HEK293 (cell line): ENCODE measurements around the gene ELAVL3.
A peak's percentile ranks its signal among the peaks of the same experiment; 100 is the strongest.

Experiments used
- CTCF ChIA-PET: fragments of 350-600 bp; formaldehyde crosslinking; extraction: SDS; loops from one replicate; lab custom pipeline; 2021; ENCODE audit warnings: antibody characterized with exemption; lab: Yijun Ruan, JAX
- POLR2A ChIA-PET: fragments of 300-600 bp; formaldehyde crosslinking; extraction: SDS; loops from one replicate; lab custom pipeline; 2020; ENCODE audit warnings: antibody characterized with exemption, inconsistent platforms; lab: Yijun Ruan, JAX
- H3K27ac ChIP-seq: fragments of 200-500 bp; sonication (Bioruptor generic); 2 replicates; pipeline ENCODE4 v1.5.1; 2014; ENCODE audit warnings: low read depth, low read length, control low read depth, inconsistent platforms; ENCODE audit errors: extremely low read depth
- H3K36me3 ChIP-seq, 2 experiments: fragments of 200-500 bp in 1 of 2; sonication (Bioruptor generic) in 1 of 2; 1 replicate in 1 of 2; 2 replicates in 1 of 2; pipeline ENCODE4 v1.5.1; 2014 to 2017; ENCODE audit warnings: inconsistent platforms in 2 of 2, low read length in 2 of 2; ENCODE audit not compliant: control insufficient read depth in 2 of 2, insufficient read depth in 1 of 2
- H3K4me1 ChIP-seq: fragments of 200-500 bp; sonication (Bioruptor generic); 2 replicates; pipeline ENCODE4 v1.5.1; 2014; ENCODE audit warnings: mild to moderate bottlenecking, low read length, inconsistent platforms; ENCODE audit not compliant: control insufficient read depth, insufficient read depth
- H3K4me3 ChIP-seq: 2 replicates; pipeline ENCODE4 v1.5.1; 2011; ENCODE audit warnings: low read depth, mild to moderate bottlenecking, control low read depth, low read length, moderate library complexity
- H3K9me3 ChIP-seq: fragments of 200-500 bp; sonication (Bioruptor generic); 2 replicates; pipeline ENCODE4 v1.5.1; 2014; ENCODE audit warnings: low read depth, low read length, inconsistent platforms; ENCODE audit not compliant: control insufficient read depth, insufficient read depth
- CTCF ChIP-seq: fragments of 450-650 bp; formaldehyde crosslinking; IDR thresholded peaks from 2 replicates; pipeline ENCODE4 v1.5.1; 2016; ENCODE audit warnings: missing biosample characterization, missing genetic modification characterization
- GLI4 ChIP-seq: fragments of 450-650 bp; formaldehyde crosslinking; IDR thresholded peaks from 2 replicates; pipeline ENCODE4 v1.5.1; 2016; ENCODE audit warnings: missing biosample characterization, missing genetic modification characterization
- KLF7 ChIP-seq: fragments of 450-650 bp; formaldehyde crosslinking; IDR thresholded peaks from 2 replicates; pipeline ENCODE4 v1.5.1; 2016; ENCODE audit warnings: missing biosample characterization, missing genetic modification characterization, borderline replicate concordance
- KLF8 ChIP-seq: fragments of 450-650 bp; formaldehyde crosslinking; IDR thresholded peaks from 2 replicates; pipeline ENCODE4 v1.5.1; 2016; ENCODE audit warnings: missing biosample characterization, missing genetic modification characterization
- PATZ1 ChIP-seq: fragments of 450-650 bp; formaldehyde crosslinking; IDR thresholded peaks from 2 replicates; pipeline ENCODE4 v1.5.1; 2016; ENCODE audit warnings: missing biosample characterization, missing genetic modification characterization
- PRDM1 ChIP-seq: fragments of 450-650 bp; formaldehyde crosslinking; IDR thresholded peaks from 2 replicates; pipeline ENCODE4; 2016; ENCODE audit warnings: missing biosample characterization, missing genetic modification characterization
- PRDM6 ChIP-seq: fragments of 450-650 bp; formaldehyde crosslinking; IDR thresholded peaks from 2 replicates; pipeline ENCODE4 v1.5.1; 2017; ENCODE audit warnings: missing biosample characterization, missing genetic modification characterization
- RBAK ChIP-seq: fragments of 450-650 bp; formaldehyde crosslinking; IDR thresholded peaks from 2 replicates; pipeline ENCODE4 v1.5.1; 2016; ENCODE audit warnings: missing biosample characterization, missing genetic modification characterization
- SP2 ChIP-seq: fragments of 450-650 bp; formaldehyde crosslinking; IDR thresholded peaks from 2 replicates; pipeline ENCODE4 v1.5.1; 2016; ENCODE audit warnings: missing biosample characterization, missing genetic modification characterization
- YY1 ChIP-seq: fragments of 450-650 bp; formaldehyde crosslinking; IDR thresholded peaks from 2 replicates; pipeline ENCODE4 v1.5.1; 2018; ENCODE audit warnings: missing biosample characterization, missing genetic modification characterization
- ZBTB17 ChIP-seq: fragments of 450-650 bp; formaldehyde crosslinking; IDR thresholded peaks from 2 replicates; pipeline ENCODE4 v1.5.1; 2016; ENCODE audit warnings: missing biosample characterization, missing genetic modification characterization
- ZBTB48 ChIP-seq: fragments of 450-650 bp; formaldehyde crosslinking; IDR thresholded peaks from 2 replicates; pipeline ENCODE4 v1.5.1; 2016; ENCODE audit warnings: missing biosample characterization, missing genetic modification characterization
- ZFP37 ChIP-seq: fragments of 450-650 bp; formaldehyde crosslinking; IDR thresholded peaks from 2 replicates; pipeline ENCODE4 v1.5.1; 2016; ENCODE audit warnings: missing biosample characterization, missing genetic modification characterization
- ZNF121 ChIP-seq: fragments of 450-650 bp; formaldehyde crosslinking; IDR thresholded peaks from 2 replicates; pipeline ENCODE4 v1.5.1; 2016; ENCODE audit warnings: missing biosample characterization, missing genetic modification characterization
- ZNF223 ChIP-seq: fragments of 450-650 bp; formaldehyde crosslinking; IDR thresholded peaks from 2 replicates; pipeline ENCODE4 v1.5.1; 2016; ENCODE audit warnings: missing biosample characterization, missing genetic modification characterization
- ZNF239 ChIP-seq: fragments of 450-650 bp; formaldehyde crosslinking; IDR thresholded peaks from 2 replicates; pipeline ENCODE4 v1.5.1; 2016; ENCODE audit warnings: missing biosample characterization, missing genetic modification characterization
- ZNF248 ChIP-seq: fragments of 450-650 bp; formaldehyde crosslinking; IDR thresholded peaks from 2 replicates; pipeline ENCODE4 v1.5.1; 2017; ENCODE audit warnings: missing biosample characterization, missing genetic modification characterization
- ZNF266 ChIP-seq: fragments of 450-650 bp; formaldehyde crosslinking; IDR thresholded peaks from 2 replicates; pipeline ENCODE4 v1.5.1; 2016; ENCODE audit warnings: missing biosample characterization, missing genetic modification characterization, low read depth
- ZNF302 ChIP-seq: fragments of 450-650 bp; formaldehyde crosslinking; IDR thresholded peaks from 2 replicates; pipeline ENCODE4 v1.5.1; 2016; ENCODE audit warnings: missing biosample characterization, missing genetic modification characterization, low read depth
- ZNF354C ChIP-seq: fragments of 450-650 bp; formaldehyde crosslinking; IDR thresholded peaks from 2 replicates; pipeline ENCODE4 v1.5.1; 2016; ENCODE audit warnings: missing biosample characterization, missing genetic modification characterization, low read depth, borderline replicate concordance
- ZNF362 ChIP-seq: fragments of 450-650 bp; formaldehyde crosslinking; IDR thresholded peaks from 2 replicates; pipeline ENCODE4 v1.5.1; 2016; ENCODE audit warnings: missing biosample characterization, missing genetic modification characterization
- ZNF366 ChIP-seq: fragments of 450-650 bp; formaldehyde crosslinking; conservative IDR thresholded peaks from 2 replicates; pipeline ENCODE4 v1.5.1; 2016; ENCODE audit warnings: missing biosample characterization, missing genetic modification characterization
- ZNF394 ChIP-seq: fragments of 450-650 bp; formaldehyde crosslinking; IDR thresholded peaks from 2 replicates; pipeline ENCODE4 v1.5.1; 2016; ENCODE audit warnings: missing biosample characterization, missing genetic modification characterization, mild to moderate bottlenecking, moderate library complexity, borderline replicate concordance
- ZNF530 ChIP-seq: fragments of 450-650 bp; formaldehyde crosslinking; IDR thresholded peaks from 2 replicates; pipeline ENCODE4 v1.5.1; 2016; ENCODE audit warnings: low read depth, missing biosample characterization, missing genetic modification characterization
- ZNF548 ChIP-seq: fragments of 450-650 bp; formaldehyde crosslinking; IDR thresholded peaks from 2 replicates; pipeline ENCODE4 v1.5.1; 2016; ENCODE audit warnings: missing biosample characterization, missing genetic modification characterization
- ZNF600 ChIP-seq: fragments of 450-650 bp; formaldehyde crosslinking; IDR thresholded peaks from 2 replicates; pipeline ENCODE4 v1.5.1; 2016; ENCODE audit warnings: missing biosample characterization, missing genetic modification characterization
- ZNF629 ChIP-seq: fragments of 450-650 bp; formaldehyde crosslinking; IDR thresholded peaks from 2 replicates; pipeline ENCODE4 v1.5.1; 2017; ENCODE audit warnings: missing biosample characterization, missing genetic modification characterization
- ZNF658 ChIP-seq: fragments of 450-650 bp; formaldehyde crosslinking; IDR thresholded peaks from 2 replicates; pipeline ENCODE4; 2016; ENCODE audit warnings: missing biosample characterization, missing genetic modification characterization
- ZNF785 ChIP-seq: fragments of 450-650 bp; formaldehyde crosslinking; IDR thresholded peaks from 2 replicates; pipeline ENCODE4 v1.5.1; 2016; ENCODE audit warnings: missing biosample characterization, missing genetic modification characterization
- ZNF792 ChIP-seq: fragments of 450-650 bp; formaldehyde crosslinking; IDR thresholded peaks from 2 replicates; pipeline ENCODE4 v1.5.1; 2016; ENCODE audit warnings: missing biosample characterization, missing genetic modification characterization
- ZXDB ChIP-seq: fragments of 450-650 bp; formaldehyde crosslinking; IDR thresholded peaks from 2 replicates; pipeline ENCODE4 v1.5.1; 2016; ENCODE audit warnings: missing biosample characterization, missing genetic modification characterization

The ELAVL3 gene

DNA sequence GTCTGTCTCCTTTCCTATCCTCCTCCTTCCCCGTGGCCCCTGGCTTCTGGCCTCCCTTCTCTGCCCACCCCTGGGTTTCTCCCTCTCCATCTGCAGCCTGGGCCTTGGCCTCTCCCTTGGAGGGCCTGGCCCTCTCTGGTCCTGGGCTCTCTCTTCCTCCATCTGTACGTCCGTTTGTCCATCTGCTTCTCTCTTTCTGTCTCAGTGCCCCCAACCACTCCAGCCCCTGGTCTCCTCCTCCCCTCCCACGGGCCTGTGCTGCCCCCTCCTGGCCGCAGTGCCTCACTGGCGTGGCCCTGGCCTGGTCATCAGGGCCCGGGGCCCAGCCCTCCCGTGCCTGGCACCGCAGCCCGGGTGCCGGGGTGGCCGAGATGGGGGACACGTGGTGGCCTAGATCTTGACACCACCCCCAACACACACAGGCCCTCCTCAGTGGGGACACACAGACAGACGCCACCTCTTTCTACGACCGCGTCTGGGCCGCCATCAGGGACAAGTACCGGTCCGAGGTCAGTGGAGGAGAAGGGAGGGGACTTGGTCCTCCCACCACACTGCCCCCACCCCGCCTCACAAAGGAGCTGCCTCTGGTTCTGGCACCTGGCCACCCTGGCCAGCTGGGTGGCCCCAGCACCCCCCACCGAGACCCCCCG lies 34.1 kb downstream of the ELAVL3 start:
- Histone ChIP-seq H3K36me3 (peaks cover 25 to 80% of the 10 kb centered on the region in 2 experiments; a peak in 2 of 3 replicates), H3K4me1 (no peaks in the 10 kb centered on the region), H3K9me3 (no peaks in the 10 kb centered on the region), H3K4me3 (no peak overlapping the region), H3K27ac (no peak overlapping the region)
- CTCF ChIA-PET, result interaction anchor here (0.6 to 2.1 kb wide), 12 partner anchors 9 to 303 kb away, joined by 3 to 10 read pairs (median 5); partner anchors contain the start of gene EPOR
- POLR2A ChIA-PET, result interaction anchor here (1.1 to 2.0 kb wide), 4 partner anchors 63 to 153 kb away, joined by 5 to 8 read pairs (median 6); partner anchors contain the start of genes EPOR and SWSAP1
- TF ChIP-seq RBAK (tag by site-specific recombination), result no peak
- TF ChIP-seq YY1 (tag by site-specific recombination), result no peak
- peak; percentile 88 for TF ChIP-seq CTCF
- no peak for TF ChIP-seq ZBTB48 (tag by site-specific recombination)
- TF ChIP-seq GLI4 (tag by site-specific recombination), result no peak
- TF ChIP-seq PRDM6, result no peak
- TF ChIP-seq ZNF239 (tag by site-specific recombination), result no peak
- TF ChIP-seq ZNF248, result no peak
- 0 out of 2 replicates have a peak, but pooled peaks have one; percentile 18 for TF ChIP-seq ZNF600 (tag by site-specific recombination)
- TF ChIP-seq ZNF548, result no peak
- no peak for TF ChIP-seq ZNF629 (tag by site-specific recombination)
- peak; percentile 9; the same call in 1 of the 2 replicates for TF ChIP-seq KLF8 (tag by site-specific recombination)
- peak; percentile 65; the same call in 1 of the 2 replicates for TF ChIP-seq ZNF394 (tag by site-specific recombination)
- 0 out of 2 replicates have a peak, but pooled peaks have one; percentile 20 for TF ChIP-seq ZBTB17 (tag by site-specific recombination)
- peak; percentile 55; the same call in 1 of the 2 replicates for TF ChIP-seq ZNF366 (tag by site-specific recombination)
- TF ChIP-seq ZNF362 (tag by site-specific recombination), result no peak
- TF ChIP-seq ZNF658 (tag by site-specific recombination), result no peak
- no peak for TF ChIP-seq ZNF302 (tag by site-specific recombination)
- peak; percentile 71; the same call in 1 of the 2 replicates for TF ChIP-seq PATZ1
- TF ChIP-seq ZXDB (tag by site-specific recombination), result 0 out of 2 replicates have a peak, but pooled peaks have one; percentile 34
- TF ChIP-seq SP2 (tag by site-specific recombination), result no peak
- TF ChIP-seq ZFP37 (tag by site-specific recombination), result 0 out of 2 replicates have a peak, but pooled peaks have one; percentile 33
- TF ChIP-seq ZNF785 (tag by site-specific recombination), result no peak
- TF ChIP-seq ZNF121, result no peak
- no peak for TF ChIP-seq ZNF266
- no peak for TF ChIP-seq PRDM1
- no peak for TF ChIP-seq ZNF530 (tag by site-specific recombination)
- no peak for TF ChIP-seq ZNF792 (tag by site-specific recombination)
- no peak for TF ChIP-seq KLF7 (tag by site-specific recombination)
- TF ChIP-seq ZNF354C (tag by site-specific recombination), result no peak
- TF ChIP-seq ZNF223 (tag by site-specific recombination), result no peak
